DOHH2 (cell line): ENCODE results near the gene RBM33.

ENCODE experiments used
- CTCF ChIP-seq: fragments of 200-600 bp; sonication (generic); IDR thresholded peaks from one replicate; pipeline ENCODE4 v1.5.1; 2014; ENCODE audit warnings: antibody characterized with exemption, mild to moderate bottlenecking, low read depth, low read length; ENCODE audit not compliant: poor library complexity, severe bottlenecking
- EZH2phosphoT487 ChIP-seq: fragments of 200-600 bp; sonication (generic); IDR thresholded peaks from 2 replicates; pipeline ENCODE4 v1.6.1; 2017; ENCODE audit warnings: borderline replicate concordance, mild to moderate bottlenecking, antibody characterized with exemption, low read length, moderate library complexity, mixed read lengths

- TF ChIP-seq CTCF = no peak
- no peak for TF ChIP-seq EZH2phosphoT487
Measured at GRCh38 chr7:155752756-155753445, 108.4 kb downstream of the RBM33 start.
